ENCODE results near the gene NRXN3. TPM values are rescaled to one million over a fixed set of nuclear protein-coding genes. Genes with fewer than 3 reads are reported as not detected.

Gene NRXN3
- total and polyA plus RNA-seq, 2 of the 4 experiments (the other 2 are of a cell fraction), result 4.8 to 25.1 TPM

GRCh38 chr14:78608998-78609787, 439.0 kb downstream of the NRXN3 start:
- H4K8ac ChIP-seq (ENCODE audit: low read depth in 2 of 2, low read length in 2 of 2), result no peak overlapping the region
- H3K56ac ChIP-seq (ENCODE audit: extremely low read depth, insufficient read depth, low read length), result no peak overlapping the region
- no TSS peak for BruUV-seq (replicated peaks)
- H3K4ac ChIP-seq (ENCODE audit: low read depth, low read length), result no peak overlapping the region
- H3K23ac ChIP-seq (ENCODE audit: low read depth, low read length), result no peak overlapping the region
- no peaks in the 10 kb centered on the region for H3K36me3 ChIP-seq (ENCODE audit: control insufficient read depth, insufficient read depth, low read length)
- H2AFZ ChIP-seq (replicated peaks; ENCODE audit: low read length, poor library complexity), result no peak overlapping the region
- intact Hi-C loops (cut with micrococcal nuclease), result no loop called here
- DNase-seq (no peak), ATAC-seq (ENCODE audit: low read depth) (no peak)
- no peaks in the 10 kb centered on the region for H3K9me1 ChIP-seq (ENCODE audit: insufficient read depth, low read length)
- no peak overlapping the region for H3K4me2 ChIP-seq (ENCODE audit: low read depth, low read length)
- no peaks in the 10 kb centered on the region for H4K20me1 ChIP-seq (ENCODE audit: insufficient read depth, low read length)
- no peak overlapping the region for H4K91ac ChIP-seq (ENCODE audit: insufficient read depth, low read depth, low read length)
- in situ Hi-C loops (cut with MboI; ENCODE audit: low sequenced_read_pairs), result no loop called here
- H3K4me1 ChIP-seq (ENCODE audit: control insufficient read depth, insufficient read depth, low read length), result peaks cover 2% of the 10 kb centered on the region; the same call in 1 of the 2 replicates
- ChIA-PET POLR2A (ENCODE audit: unreplicated experiment) (no interaction called here), CTCF (no interaction called here)
- no peak overlapping the region for H2BK15ac ChIP-seq (ENCODE audit: low read depth, low read length)
- WGBS, 2 experiments (ENCODE audit: extremely low coverage in 2 of 2, insufficient read length in 1 of 2), result 60% methylated on average over 2 of the region's 4 CpGs; no CpG with 5 or more reads in 1 of the 2 experiments
- dilution Hi-C loops (cut with HindIII; ENCODE audit: low sequenced_read_pairs, unreplicated experiment), result no loop called here
- no peaks in the 10 kb centered on the region for H3K79me1 ChIP-seq (ENCODE audit: low read depth in 1 of 2, low read length in 2 of 2)
- no peak overlapping the region for H2AK9ac ChIP-seq (replicated peaks; ENCODE audit: low read depth, low read length, poor library complexity)
- no peak overlapping the region for H3K14ac ChIP-seq (replicated peaks; ENCODE audit: low read depth, low read length)
- no peaks in the 10 kb centered on the region for H3K27me3 ChIP-seq (ENCODE audit: control insufficient read depth, insufficient read depth, low read length)
- H2BK20ac ChIP-seq (ENCODE audit: low read depth, low read length), result no peak overlapping the region
- H4K5ac ChIP-seq (ENCODE audit: low read depth, low read length), result no peak overlapping the region
- H2AK5ac ChIP-seq (ENCODE audit: low read depth, low read length), result no peak overlapping the region
- H3K18ac ChIP-seq (ENCODE audit: low read depth, low read length), result no peak overlapping the region
- no peak overlapping the region for H3K4me3 ChIP-seq (ENCODE audit: insufficient read depth, low read depth, low read length)
- no peak for TF ChIP-seq RCOR1 (IDR thresholded peaks at IDR 0.05; ENCODE audit: insufficient replicate concordance, low read length)
- TF ChIP-seq NFE2L2 (IDR thresholded peaks at IDR 0.05; ENCODE audit: low read depth, low read length), result no peak
- TF ChIP-seq MAZ (IDR thresholded peaks at IDR 0.05; ENCODE audit: borderline replicate concordance, low read depth, low read length), result no peak
- TF ChIP-seq CHD1 (IDR thresholded peaks at IDR 0.05; ENCODE audit: low read depth, low read length), result no peak
- TF ChIP-seq USF2 (IDR thresholded peaks at IDR 0.05; ENCODE audit: low read depth, low read length), result no peak
- TF ChIP-seq SMC3 (IDR thresholded peaks at IDR 0.05; ENCODE audit: low read depth, low read length), result no peak
- no peak for TF ChIP-seq RAD21 (IDR thresholded peaks at IDR 0.05; ENCODE audit: low read length)
- TF ChIP-seq CEBPB (IDR thresholded peaks at IDR 0.05; ENCODE audit: low read depth, low read length), result no peak
- no peak for TF ChIP-seq MXI1 (IDR thresholded peaks at IDR 0.05; ENCODE audit: borderline replicate concordance, low read depth, low read length)
- H3K27ac ChIP-seq (ENCODE audit: insufficient read depth, low read length), result no peak overlapping the region
- H3K9me3 ChIP-seq (ENCODE audit: control insufficient read depth, insufficient read depth, low read length), result 0 out of 2 replicates have a peak, but pooled peaks cover 2% of the 10 kb centered on the region
- no peak overlapping the region for H2BK5ac ChIP-seq (ENCODE audit: low read depth, low read length, poor library complexity, severe bottlenecking)
- H2BK120ac ChIP-seq (ENCODE audit: low read depth, low read length), result no peak overlapping the region
- H3K9ac ChIP-seq (ENCODE audit: low read depth, low read length), result no peak overlapping the region

All from IMR-90 (cell line).